ENCODE results near the gene ZSCAN26.

ZSCAN26 gene

DNA sequence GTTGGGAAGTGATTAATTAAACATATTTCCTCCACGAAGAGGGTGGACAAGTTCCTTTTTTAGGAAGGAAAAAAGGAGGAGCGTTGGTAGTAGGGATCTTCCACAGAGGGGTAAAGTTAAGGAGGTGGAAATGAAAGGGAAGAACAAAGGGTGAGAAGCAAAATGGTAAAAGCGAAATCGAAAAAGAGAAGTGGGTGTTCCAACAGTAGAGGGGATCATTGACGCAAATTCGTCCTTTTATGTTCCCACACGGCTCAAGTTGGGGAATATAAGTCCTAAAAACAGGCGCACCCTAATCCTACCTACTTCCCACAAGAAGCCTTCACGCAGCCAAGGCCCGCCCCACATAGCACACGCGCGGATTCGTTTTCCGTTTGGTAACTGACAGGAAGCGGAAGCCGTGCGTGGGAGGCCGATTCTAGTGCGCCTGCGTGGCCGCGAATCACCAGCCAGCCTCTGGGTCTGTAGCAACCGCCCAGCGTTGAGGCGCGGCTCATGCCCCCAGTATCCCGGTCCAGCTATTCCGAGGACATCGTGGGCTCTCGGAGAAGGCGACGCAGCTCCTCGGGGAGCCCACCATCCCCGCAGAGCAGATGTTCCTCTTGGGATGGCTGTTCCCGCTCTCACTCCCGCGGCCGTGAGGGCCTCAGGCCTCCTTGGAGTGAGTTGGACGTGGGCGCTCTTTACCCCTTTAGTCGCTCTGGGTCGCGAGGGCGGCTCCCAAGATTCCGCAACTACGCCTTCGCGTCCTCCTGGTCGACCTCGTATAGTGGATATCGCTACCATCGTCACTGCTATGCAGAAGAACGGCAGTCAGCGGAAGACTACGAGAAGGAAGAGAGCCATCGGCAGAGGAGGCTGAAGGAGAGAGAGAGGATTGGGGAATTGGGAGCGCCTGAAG lies 7.8 kb upstream of the ZSCAN26 start, which contains the start of gene NKAPL:
TSS of gene NKAPL (plus strand) at position 421 of the 901 bp plus-strand sequence. CDS start at position 496, 75 bp downstream.
- TF ChIP-seq, protein P1, sequence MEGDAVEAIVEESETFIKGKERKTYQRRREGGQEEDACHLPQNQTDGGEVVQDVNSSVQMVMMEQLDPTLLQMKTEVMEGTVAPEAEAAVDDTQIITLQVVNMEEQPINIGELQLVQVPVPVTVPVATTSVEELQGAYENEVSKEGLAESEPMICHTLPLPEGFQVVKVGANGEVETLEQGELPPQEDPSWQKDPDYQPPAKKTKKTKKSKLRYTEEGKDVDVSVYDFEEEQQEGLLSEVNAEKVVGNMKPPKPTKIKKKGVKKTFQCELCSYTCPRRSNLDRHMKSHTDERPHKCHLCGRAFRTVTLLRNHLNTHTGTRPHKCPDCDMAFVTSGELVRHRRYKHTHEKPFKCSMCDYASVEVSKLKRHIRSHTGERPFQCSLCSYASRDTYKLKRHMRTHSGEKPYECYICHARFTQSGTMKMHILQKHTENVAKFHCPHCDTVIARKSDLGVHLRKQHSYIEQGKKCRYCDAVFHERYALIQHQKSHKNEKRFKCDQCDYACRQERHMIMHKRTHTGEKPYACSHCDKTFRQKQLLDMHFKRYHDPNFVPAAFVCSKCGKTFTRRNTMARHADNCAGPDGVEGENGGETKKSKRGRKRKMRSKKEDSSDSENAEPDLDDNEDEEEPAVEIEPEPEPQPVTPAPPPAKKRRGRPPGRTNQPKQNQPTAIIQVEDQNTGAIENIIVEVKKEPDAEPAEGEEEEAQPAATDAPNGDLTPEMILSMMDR (IDR thresholded peaks at IDR 0.05; ENCODE audit: extremely low read depth, missing control alignments): no peak
- peak; percentile 25 for DNase-seq (ENCODE audit: low spot score)

DNA sequence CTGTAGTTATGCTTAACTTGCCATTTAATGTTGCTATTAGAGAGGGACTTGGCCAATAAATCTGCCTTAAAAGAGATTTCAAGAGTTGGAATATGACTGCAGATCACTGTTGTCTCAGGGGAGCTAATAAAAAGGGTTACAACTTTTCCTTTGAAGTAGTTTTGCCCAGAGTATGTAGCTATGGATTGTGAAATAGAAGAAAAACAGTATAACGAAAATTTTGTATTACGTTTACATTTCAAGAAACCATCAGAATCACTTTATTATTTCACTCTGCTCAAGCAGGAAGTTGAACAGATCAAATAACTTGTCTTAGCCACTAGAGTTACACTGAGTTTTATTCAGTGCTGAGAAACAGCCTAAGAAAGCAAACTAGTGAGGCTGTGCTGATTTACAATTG lies 3.0 kb upstream of the ZSCAN26 start:
- TF ChIP-seq, protein P1 (IDR thresholded peaks at IDR 0.05; ENCODE audit: extremely low read depth, missing control alignments): no peak
- no peak for DNase-seq (ENCODE audit: low spot score)

DNA sequence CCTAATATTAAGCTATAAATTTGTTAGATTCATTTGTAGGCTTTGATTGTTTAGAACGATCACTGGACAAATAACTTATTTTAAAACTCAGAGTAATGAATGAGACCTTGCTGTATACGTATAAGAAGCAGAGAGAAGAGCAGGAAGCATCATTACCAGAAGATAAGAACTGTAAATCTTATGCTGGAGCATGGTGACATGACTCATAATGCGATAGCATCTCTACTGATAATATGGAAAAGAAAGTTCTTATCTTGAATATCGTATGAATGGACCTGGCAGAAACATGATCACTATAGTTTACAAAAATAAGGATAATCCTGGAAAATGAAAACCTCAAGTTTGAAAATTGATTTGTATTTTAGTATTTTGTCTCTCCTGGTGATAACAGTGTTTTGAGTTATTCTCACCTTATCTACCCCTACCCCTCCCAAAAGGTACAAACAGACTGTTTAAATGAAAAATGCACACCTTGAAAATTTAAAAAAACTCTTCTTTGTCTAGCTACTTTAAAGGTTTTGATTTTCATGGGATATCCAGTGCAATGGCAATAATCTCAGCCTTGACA lies 2.0 kb upstream of the ZSCAN26 start:
- no peak for DNase-seq (ENCODE audit: low spot score)
- TF ChIP-seq, protein P1 (IDR thresholded peaks at IDR 0.05; ENCODE audit: extremely low read depth, missing control alignments): no peak

DNA sequence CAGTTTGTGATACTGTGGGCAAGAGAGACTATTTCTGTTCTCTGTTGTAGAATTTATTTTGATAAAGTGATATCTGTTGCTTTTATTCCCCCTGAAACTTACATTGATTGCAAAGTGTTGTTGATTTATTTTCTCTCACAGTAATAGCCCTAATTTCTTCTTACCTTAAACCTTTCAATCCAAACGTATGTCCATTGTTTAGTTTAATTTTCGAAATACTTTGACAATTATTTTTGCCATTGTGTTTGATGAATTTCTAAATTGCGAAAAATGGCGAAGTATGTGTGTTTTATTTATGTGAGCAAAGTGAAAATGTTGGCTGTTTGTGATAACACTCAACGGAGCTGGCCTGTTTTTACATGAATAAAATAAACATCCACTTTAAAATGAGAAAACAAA lies 381 bp upstream of the ZSCAN26 start:
- DNase-seq (ENCODE audit: low spot score): no peak
- TF ChIP-seq, protein P1 (IDR thresholded peaks at IDR 0.05; ENCODE audit: extremely low read depth, missing control alignments): no peak

DNA sequence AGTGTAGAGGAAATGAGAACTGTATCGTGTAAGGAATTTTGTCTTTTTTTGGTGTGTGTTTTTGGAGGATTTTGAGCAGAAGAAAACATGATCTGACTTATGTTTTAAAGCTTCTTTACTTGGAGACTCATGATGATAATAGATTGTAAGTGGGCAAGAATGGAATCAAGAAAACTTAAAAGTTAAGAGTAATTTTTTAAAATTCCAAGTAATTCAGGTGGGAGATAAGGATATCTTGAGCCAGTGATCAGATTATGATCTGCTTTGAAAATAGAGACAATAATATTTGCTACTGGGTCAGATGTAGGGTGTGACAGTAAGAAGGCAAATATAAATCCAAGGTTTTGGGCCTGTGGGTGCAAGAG lies 734 bp downstream of the ZSCAN26 start:
- TF ChIP-seq, protein P1 (IDR thresholded peaks at IDR 0.05; ENCODE audit: extremely low read depth, missing control alignments): no peak
- DNase-seq (ENCODE audit: low spot score): no peak

DNA sequence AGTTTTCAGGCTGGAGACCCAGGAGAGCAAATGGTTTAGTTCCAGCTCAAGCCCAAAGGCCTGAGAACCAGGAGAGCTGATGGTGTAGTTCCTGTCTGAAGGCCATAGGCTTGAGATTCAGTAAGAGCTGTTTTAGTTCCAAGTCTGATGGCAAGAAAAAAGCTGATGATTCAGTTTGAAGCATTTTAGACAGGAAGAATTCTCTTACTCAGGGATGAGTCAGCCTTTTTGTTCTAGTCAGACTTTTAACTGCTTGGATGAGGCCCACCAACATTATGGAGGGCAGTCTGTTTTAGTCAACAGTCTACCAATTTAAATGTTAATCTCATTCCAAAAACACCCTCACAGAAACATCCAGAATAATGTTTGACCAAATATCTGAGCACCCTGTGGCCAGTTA lies 2.5 kb downstream of the ZSCAN26 start:
- no peak for DNase-seq (ENCODE audit: low spot score)

DNA sequence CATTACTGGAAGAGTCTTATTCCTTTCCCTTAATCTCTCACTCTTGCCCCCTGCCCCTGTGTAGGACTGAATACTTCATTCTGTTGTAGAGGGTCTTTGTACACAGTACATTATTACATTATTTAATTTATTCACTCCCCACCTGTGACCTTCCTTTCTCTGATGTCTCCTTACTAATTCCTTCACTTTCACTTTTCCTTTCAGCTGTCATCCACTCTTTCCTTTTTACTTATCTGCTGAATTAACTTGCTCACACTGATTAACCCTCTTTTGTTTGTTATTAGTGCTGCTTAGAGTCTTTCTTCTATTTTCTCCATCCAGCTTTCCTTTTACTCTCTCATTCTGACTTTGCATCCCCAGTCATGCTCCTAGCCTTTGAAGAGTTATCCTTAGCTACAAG lies 7.9 kb downstream of the ZSCAN26 start:
- no peak for DNase-seq (ENCODE audit: low spot score)
- TF ChIP-seq, protein P1 (IDR thresholded peaks at IDR 0.05; ENCODE audit: extremely low read depth, missing control alignments): no peak

More for the DNA sequence above, 2.5 kb downstream of the ZSCAN26 start:
- TF ChIP-seq, protein P1 (IDR thresholded peaks at IDR 0.05; ENCODE audit: extremely low read depth, missing control alignments): no peak

All from GM20000 (cell line).